ENCODE measurements around the gene CSRP2.

GRCh38 chr12:76880519-76881023 is 1.8 kb upstream of the CSRP2 start:
- no peak for TF ChIP-seq EZH2 (IDR thresholded peaks at IDR 0.05; ENCODE audit: low read depth, low read length, severe bottlenecking)
- TF ChIP-seq JUN (IDR thresholded peaks at IDR 0.05; ENCODE audit: low read depth, low read length), result no peak
- TF ChIP-seq POLR2A (IDR thresholded peaks at IDR 0.05; ENCODE audit: control extremely low read depth in 1 of 2, low read depth in 2 of 2, low read length in 2 of 2), result no peak
- TF ChIP-seq, protein P1, sequence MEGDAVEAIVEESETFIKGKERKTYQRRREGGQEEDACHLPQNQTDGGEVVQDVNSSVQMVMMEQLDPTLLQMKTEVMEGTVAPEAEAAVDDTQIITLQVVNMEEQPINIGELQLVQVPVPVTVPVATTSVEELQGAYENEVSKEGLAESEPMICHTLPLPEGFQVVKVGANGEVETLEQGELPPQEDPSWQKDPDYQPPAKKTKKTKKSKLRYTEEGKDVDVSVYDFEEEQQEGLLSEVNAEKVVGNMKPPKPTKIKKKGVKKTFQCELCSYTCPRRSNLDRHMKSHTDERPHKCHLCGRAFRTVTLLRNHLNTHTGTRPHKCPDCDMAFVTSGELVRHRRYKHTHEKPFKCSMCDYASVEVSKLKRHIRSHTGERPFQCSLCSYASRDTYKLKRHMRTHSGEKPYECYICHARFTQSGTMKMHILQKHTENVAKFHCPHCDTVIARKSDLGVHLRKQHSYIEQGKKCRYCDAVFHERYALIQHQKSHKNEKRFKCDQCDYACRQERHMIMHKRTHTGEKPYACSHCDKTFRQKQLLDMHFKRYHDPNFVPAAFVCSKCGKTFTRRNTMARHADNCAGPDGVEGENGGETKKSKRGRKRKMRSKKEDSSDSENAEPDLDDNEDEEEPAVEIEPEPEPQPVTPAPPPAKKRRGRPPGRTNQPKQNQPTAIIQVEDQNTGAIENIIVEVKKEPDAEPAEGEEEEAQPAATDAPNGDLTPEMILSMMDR (IDR thresholded peaks at IDR 0.05; ENCODE audit: control extremely low read depth in 1 of 3, insufficient read depth in 1 of 3, low read depth in 1 of 3, low read length in 3 of 3), result no peak
- TF ChIP-seq CHD1 (IDR thresholded peaks at IDR 0.05; ENCODE audit: low read depth, low read length), result no peak
- TF ChIP-seq CHD2 (IDR thresholded peaks at IDR 0.05; ENCODE audit: low read length), result no peak
- no peak for TF ChIP-seq EP300 (IDR thresholded peaks at IDR 0.05; ENCODE audit: borderline replicate concordance in 1 of 2, low read depth in 2 of 2, low read length in 2 of 2)
- no peak for TF ChIP-seq SIN3A (conservative IDR thresholded peaks at IDR 0.05 in 1 of 2, IDR thresholded peaks at IDR 0.05 in 1 of 2; ENCODE audit: low read depth in 1 of 2, low read length in 2 of 2)

All from H1 (cell line).